Central memory CD8-positive, alpha-beta T cell (primary cell): Measurements from ENCODE around the gene GIPC2.
"Not testable (repeated sequence)": the region's sequence is repeated elsewhere in the genome, so short reads cannot be mapped to it uniquely, and the experiment has no call there.

Source experiments
- ATAC-seq: fragments of 150-1000 bp; cut with Tn5 transposase; replicated peaks from 2 replicates; pipeline ENCODE4 v1.10.0; 2022; ENCODE audit warnings: mild to moderate bottlenecking, moderate FRiP score, moderate number of reproducible peaks; ENCODE audit not compliant: poor library complexity, severe bottlenecking; ENCODE audit errors: extremely low read depth
- DNase-seq, 2 donors: peaks; one replicate each; pipeline ENCODE4 v3.0.0; 2021; ENCODE audit warnings: low spot score in 2 of 2
- H3K27ac Mint-ChIP-seq: one replicate; pipeline ENCODE4 v1.8.0; 2022; ENCODE audit warnings: low read depth, mild to moderate bottlenecking, moderate library complexity, mixed read lengths
- H3K27me3 Mint-ChIP-seq: one replicate; pipeline ENCODE4 v1.8.0; 2022; ENCODE audit warnings: mixed read lengths
- H3K36me3 Mint-ChIP-seq: one replicate; pipeline ENCODE4 v1.8.0; 2022; ENCODE audit warnings: mild to moderate bottlenecking, moderate library complexity, mixed read lengths; ENCODE audit not compliant: insufficient read depth
- H3K4me1 Mint-ChIP-seq: one replicate; pipeline ENCODE4 v1.8.0; 2022; ENCODE audit warnings: mixed read lengths
- H3K4me3 Mint-ChIP-seq: one replicate; pipeline ENCODE4 v1.8.0; 2022; ENCODE audit warnings: mild to moderate bottlenecking, moderate library complexity, mixed read lengths
- H3K9me3 Mint-ChIP-seq: one replicate; pipeline ENCODE4 v1.8.0; 2022; ENCODE audit warnings: mixed read lengths

The GIPC2 gene

GRCh38 chr1:78045926-78046778, at the start of gene GIPC2:
TSS of gene GIPC2 (plus strand) at chr1:78045966. CDS start at chr1:78046095, 129 bp downstream.
- Mint-ChIP-seq H3K27me3 (peaks cover 61% of the 10 kb centered on the region), H3K27ac (no peak within 1 kb of the TSS), H3K36me3 (no peaks in the 10 kb centered on the region), H3K4me1 (peaks cover 13% of the 10 kb centered on the region), H3K4me3 (peak within 1 kb of the TSS; percentile 62), H3K9me3 (no peaks in the 10 kb centered on the region)
- peak; percentile 49 for ATAC-seq
- DNase-seq: no peak

- Mint-ChIP-seq H3K4me1 (no peaks in the 10 kb centered on the region), H3K36me3 (peaks cover 1% of the 10 kb centered on the region), H3K27ac (no peak overlapping the region), H3K4me3 (no peak overlapping the region), H3K27me3 (no peaks in the 10 kb centered on the region), H3K9me3 (no peaks in the 10 kb centered on the region)
- DNase-seq (no peak), ATAC-seq (no peak)
Measured at GRCh38 chr1:77996734-77997133, 49.0 kb upstream of the GIPC2 start.

GRCh38 chr1:78000536-78000935, 45.2 kb upstream of the GIPC2 start:
- ATAC-seq, DNase-seq, H3K27me3 Mint-ChIP-seq, H3K27ac Mint-ChIP-seq, H3K9me3 Mint-ChIP-seq, H3K4me3 Mint-ChIP-seq: not testable (repeated sequence)
- Mint-ChIP-seq H3K4me1 (peaks cover 17% of the 10 kb centered on the region), H3K36me3 (peaks cover 11% of the 10 kb centered on the region)

GRCh38 chr1:78003070-78003746, 42.6 kb upstream of the GIPC2 start:
- H3K9me3 Mint-ChIP-seq: no peaks in the 10 kb centered on the region
- H3K27ac Mint-ChIP-seq: peak overlapping the region; percentile 99
- H3K36me3 Mint-ChIP-seq: peaks cover 10% of the 10 kb centered on the region
- H3K27me3 Mint-ChIP-seq: no peaks in the 10 kb centered on the region
- ATAC-seq (no peak), DNase-seq (no peak)
- peak overlapping the region; percentile 87 for H3K4me3 Mint-ChIP-seq
- H3K4me1 Mint-ChIP-seq: peaks cover 22% of the 10 kb centered on the region

- H3K4me1 Mint-ChIP-seq: peaks cover 22% of the 10 kb centered on the region
- ATAC-seq: peak; percentile 35
- peak overlapping the region; percentile 99 for H3K27ac Mint-ChIP-seq
- no peaks in the 10 kb centered on the region for H3K27me3 Mint-ChIP-seq
- no peaks in the 10 kb centered on the region for H3K9me3 Mint-ChIP-seq
- peak overlapping the region; percentile 87 for H3K4me3 Mint-ChIP-seq
- peaks cover 10% of the 10 kb centered on the region for H3K36me3 Mint-ChIP-seq
- peak in 1 of 2 donors; percentile 14 for DNase-seq
Measured at GRCh38 chr1:78003882-78004718, 41.7 kb upstream of the GIPC2 start.

GRCh38 chr1:78004719-78005447, 40.9 kb upstream of the GIPC2 start, which contains the start of gene DNAJB4:
TSS of gene DNAJB4 (plus strand) at chr1:78004939. CDS start at chr1:78005111, 172 bp downstream.
- peak within 1 kb of the TSS; percentile 87 for H3K4me3 Mint-ChIP-seq
- peak; percentile 20 to 70 for DNase-seq
- H3K27me3 Mint-ChIP-seq: no peaks in the 10 kb centered on the region
- H3K36me3 Mint-ChIP-seq: peaks cover 10% of the 10 kb centered on the region
- H3K4me1 Mint-ChIP-seq: peaks cover 22% of the 10 kb centered on the region
- peak; percentile 100 for ATAC-seq
- no peaks in the 10 kb centered on the region for H3K9me3 Mint-ChIP-seq
- peak within 1 kb of the TSS; percentile 99 for H3K27ac Mint-ChIP-seq

- Mint-ChIP-seq H3K27ac (peak overlapping the region; percentile 99), H3K4me1 (peaks cover 22% of the 10 kb centered on the region), H3K36me3 (peaks cover 10% of the 10 kb centered on the region), H3K27me3 (no peaks in the 10 kb centered on the region), H3K9me3 (no peaks in the 10 kb centered on the region), H3K4me3 (peak overlapping the region; percentile 87)
- ATAC-seq (no peak), DNase-seq (no peak)
Measured at GRCh38 chr1:78005448-78005722, 40.4 kb upstream of the GIPC2 start.

- DNase-seq (no peak), ATAC-seq (no peak)
- Mint-ChIP-seq H3K36me3 (peaks cover 10% of the 10 kb centered on the region), H3K27me3 (no peaks in the 10 kb centered on the region), H3K4me3 (peak overlapping the region; percentile 87), H3K27ac (peak overlapping the region; percentile 99), H3K4me1 (peaks cover 22% of the 10 kb centered on the region), H3K9me3 (no peaks in the 10 kb centered on the region)
Measured at GRCh38 chr1:78005755-78006154, 40.0 kb upstream of the GIPC2 start.

GRCh38 chr1:78006521-78006920, 39.2 kb upstream of the GIPC2 start:
- Mint-ChIP-seq H3K27me3 (no peaks in the 10 kb centered on the region), H3K27ac (no peak overlapping the region), H3K36me3 (peaks cover 10% of the 10 kb centered on the region), H3K4me1 (peaks cover 22% of the 10 kb centered on the region), H3K9me3 (no peaks in the 10 kb centered on the region), H3K4me3 (no peak overlapping the region)
- DNase-seq (no peak), ATAC-seq (no peak)

- ATAC-seq: no peak
- no peak overlapping the region for H3K4me3 Mint-ChIP-seq
- no peaks in the 10 kb centered on the region for H3K27me3 Mint-ChIP-seq
- H3K4me1 Mint-ChIP-seq: peaks cover 17% of the 10 kb centered on the region
- peaks cover 10% of the 10 kb centered on the region for H3K36me3 Mint-ChIP-seq
- DNase-seq: no peak
- no peak overlapping the region for H3K27ac Mint-ChIP-seq
- H3K9me3 Mint-ChIP-seq: no peaks in the 10 kb centered on the region
Measured at GRCh38 chr1:78007677-78008341, 38.0 kb upstream of the GIPC2 start.

GRCh38 chr1:78009276-78009675, 36.5 kb upstream of the GIPC2 start:
- H3K4me3 Mint-ChIP-seq: no peak overlapping the region

More at GRCh38 chr1:78009276-78009675, 36.5 kb upstream of the GIPC2 start:
- Mint-ChIP-seq H3K9me3 (no peaks in the 10 kb centered on the region), H3K27ac (no peak overlapping the region), H3K27me3 (no peaks in the 10 kb centered on the region), H3K4me1 (peaks cover 17% of the 10 kb centered on the region), H3K36me3 (peaks cover 10% of the 10 kb centered on the region)
- ATAC-seq (no peak), DNase-seq (no peak)
